DMS53 (cell line): Measurements from ENCODE around the gene STRA8.

Experiments used
- DNase-seq: peaks from one replicate; lab custom pipeline; 2025; lab: John Stamatoyannopoulos, UW

The STRA8 gene

DNA sequence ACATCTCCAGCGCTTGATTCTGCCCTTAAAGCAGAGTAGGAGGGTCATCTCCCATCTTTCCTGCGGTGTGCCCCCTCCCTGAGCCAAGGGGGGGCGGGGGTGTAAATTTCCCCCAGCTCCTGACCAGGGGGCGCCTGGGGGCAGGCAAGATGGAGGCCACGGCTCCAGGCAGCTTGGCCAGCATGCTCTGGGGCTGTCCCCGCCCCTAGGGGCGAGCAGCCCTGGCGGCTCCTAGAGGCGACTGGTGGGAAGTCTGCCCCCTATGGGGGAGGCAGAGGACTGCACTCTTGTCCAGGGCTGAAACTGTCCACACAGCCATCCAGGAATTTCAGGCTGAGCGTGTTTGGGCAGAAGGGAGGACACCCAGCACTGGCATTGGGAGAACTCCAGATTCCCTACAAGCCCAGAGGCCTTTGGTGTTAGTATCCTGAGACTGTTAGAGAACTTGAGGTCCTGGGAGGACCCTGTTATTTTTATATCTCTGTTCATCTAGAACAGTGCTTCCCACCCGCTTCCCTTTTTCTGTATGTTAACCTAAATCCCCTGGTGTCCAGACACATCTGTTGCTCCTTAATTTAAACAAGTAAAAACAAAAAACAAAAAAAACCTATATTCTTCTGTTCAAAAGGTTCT is 4.6 kb downstream of the STRA8 start:
- DNase-seq: peak; percentile 57

DNA sequence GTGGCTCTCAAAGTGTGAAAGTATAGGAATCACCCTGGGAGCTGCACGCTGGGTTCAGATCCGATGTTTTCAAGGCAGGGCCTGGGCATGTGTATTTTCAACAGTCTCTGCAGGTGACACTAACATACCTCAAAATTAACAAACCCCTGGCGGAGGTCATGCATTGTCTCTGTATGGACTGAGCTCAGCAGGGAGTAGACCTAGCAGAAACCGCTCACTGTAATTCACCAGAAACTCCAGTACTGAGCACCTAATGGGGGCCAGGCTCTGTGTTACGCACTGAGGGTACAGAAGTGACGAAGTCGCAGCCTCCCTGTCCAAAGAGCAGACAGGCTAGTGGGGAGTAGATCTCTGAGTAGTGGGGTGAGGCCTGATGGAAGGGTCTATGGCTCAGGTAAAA is 5.6 kb downstream of the STRA8 start:
- DNase-seq: no peak

DNA sequence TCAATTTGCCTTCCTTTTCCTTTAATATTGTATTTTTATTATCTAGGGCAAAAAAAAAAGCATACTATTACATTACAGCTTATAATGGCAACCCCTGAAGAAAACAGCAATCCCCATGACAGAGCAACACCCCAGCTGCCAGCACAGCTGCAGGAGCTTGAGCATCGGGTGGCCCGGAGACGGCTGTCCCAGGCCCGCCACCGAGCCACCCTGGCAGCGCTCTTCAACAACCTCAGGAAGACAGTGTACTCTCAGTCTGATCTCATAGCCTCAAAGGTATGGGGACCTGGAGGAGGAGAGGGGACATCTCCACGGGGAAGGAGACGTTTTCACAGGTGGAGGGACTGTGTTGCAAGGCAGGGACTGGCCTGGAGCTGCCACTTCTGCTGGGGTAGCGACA is 6.8 kb downstream of the STRA8 start:
- no peak for DNase-seq

- no peak for DNase-seq
Observed at GRCh38 chr7:135242096-135242684, 8.6 kb downstream of the STRA8 start.

DNA sequence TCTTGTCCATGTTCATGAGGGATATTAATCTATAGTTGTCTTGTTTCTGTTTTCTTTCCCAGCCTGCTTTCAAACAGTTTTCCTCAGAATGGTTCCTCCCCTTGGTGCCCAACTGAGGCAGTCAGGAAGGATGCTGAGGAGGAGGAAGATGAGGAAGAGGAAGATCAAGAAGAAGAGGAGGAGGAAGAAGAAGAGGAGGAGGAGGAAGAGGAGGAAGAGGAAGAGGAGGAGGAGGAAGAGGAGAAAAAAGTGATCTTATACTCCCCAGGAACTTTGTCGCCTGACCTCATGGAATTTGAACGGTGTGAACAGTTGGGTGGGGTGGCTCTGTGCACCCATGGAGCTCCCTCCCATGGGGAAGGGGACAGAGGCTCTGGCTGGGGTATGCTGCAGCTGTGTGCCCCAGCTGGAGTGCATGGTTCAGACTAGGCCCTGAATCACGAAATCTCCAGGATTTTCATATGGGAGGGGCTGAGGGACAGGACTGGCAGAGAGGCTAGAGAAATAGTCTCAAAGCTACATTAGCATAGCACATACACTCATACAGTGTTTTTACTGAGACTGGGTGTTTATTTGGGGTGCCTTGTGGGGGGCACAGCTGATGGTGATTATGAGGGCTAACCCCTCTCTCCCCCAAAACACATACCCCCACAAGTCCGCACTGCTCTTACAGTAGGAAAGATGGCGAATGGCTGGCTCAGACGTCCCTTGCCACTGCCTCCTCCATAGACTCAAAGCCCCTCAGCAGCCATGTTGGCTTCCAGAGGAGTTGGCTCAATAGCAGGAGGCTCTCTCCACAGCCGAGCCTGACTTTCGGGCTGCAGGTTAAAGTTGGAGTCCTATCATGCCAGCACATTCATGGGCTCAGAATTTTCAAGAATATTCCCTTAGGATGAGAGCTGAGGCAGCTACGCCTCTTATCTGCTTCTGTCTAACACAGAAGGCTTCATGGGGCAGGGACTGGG is 11.9 kb downstream of the STRA8 start:
- DNase-seq: no peak

DNA sequence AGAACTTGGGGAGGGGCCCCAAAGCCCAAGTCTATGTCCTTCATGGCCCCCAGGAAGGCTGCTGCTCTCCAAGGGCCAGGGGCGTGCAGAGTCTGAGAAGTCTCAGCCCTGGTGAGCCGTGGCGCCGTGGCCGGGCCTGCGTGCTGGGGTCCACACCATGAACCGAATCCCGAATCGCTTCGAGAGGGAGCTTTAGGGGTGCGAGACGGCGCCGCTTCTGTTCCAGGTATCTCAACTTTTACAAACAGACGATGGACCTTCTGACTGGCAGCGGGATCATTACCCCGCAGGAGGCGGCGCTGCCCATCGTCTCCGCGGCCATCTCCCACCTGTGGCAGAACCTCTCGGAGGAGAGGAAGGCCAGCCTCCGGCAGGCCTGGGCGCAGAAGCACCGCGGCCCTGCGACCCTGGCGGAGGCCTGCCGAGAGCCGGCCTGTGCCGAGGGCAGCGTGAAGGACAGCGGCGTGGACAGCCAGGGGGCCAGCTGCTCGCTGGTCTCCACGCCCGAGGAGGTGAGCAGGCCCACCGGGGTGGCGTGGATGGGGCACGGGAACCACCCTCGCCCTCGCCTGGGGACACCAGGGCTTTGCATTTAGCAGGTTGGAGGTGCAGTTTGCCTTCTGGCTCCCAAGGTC is 12.7 kb downstream of the STRA8 start:
- DNase-seq: no peak

- DNase-seq: no peak
Observed at GRCh38 chr7:135247746-135248471, 14.3 kb downstream of the STRA8 start.

DNA sequence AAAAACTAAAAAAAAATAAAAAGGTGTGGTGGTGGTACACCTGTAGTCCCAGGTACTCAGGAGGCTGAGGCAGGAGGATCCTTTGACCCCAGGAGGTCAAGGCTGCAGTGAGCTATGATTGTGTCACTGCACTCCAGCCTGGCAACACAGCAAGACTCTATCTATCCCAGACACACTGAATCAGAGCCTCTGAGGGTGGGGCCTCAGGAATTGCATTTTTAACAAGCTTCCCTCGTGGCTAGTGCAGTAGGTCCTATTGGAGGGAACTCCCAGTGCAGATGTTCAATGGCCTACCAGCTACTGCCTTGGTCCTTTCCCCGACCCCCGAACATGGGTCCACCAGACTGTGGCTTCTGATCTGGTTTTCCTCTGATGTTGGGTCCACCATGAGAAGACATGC is 14.9 kb downstream of the STRA8 start:
- DNase-seq: no peak

- DNase-seq: no peak
Observed at GRCh38 chr7:135251496-135252391, 18.1 kb downstream of the STRA8 start.

GRCh38 chr7:135253851-135254771 is 20.5 kb downstream of the STRA8 start:
- peak; percentile 91 for DNase-seq

DNA sequence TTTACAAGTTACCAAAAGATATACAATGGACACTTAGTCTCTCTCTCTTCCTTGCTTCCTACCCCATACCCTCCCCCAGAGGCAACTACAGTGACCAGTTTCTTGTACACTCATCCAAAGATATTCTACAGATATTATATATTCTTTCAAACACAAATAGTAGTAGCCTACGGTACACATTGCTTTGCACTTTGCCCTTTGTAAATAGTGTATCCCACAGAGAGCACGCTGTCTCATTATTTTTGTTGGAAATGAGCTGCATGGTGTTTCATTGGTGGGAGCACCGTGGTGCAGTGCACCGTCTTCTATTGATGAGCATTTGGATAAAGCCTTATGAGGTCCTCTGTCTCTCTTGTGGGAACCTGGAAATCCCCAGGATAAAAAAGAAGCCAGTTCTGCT is 24.2 kb downstream of the STRA8 start:
- peak; percentile 24 for DNase-seq

DNA sequence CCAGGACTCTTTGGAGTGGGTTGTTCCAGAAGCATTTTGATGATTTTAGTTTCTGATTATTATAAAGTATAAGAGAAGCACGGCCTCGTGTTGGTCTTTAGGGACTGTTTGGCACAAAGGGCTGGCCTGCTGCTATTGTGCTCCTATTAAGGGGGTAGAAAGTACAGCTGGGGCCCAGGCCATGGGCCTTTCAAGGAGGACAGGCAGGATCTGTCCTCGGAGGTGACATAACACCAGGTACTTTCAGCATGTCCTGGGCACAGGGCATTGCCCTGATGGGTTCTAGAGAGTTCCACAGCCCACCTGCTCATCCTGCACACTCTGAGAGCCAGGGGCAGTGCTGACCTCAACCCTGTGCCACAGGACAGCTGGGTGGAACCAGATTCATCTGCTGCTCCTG is 24.9 kb downstream of the STRA8 start:
- no peak for DNase-seq

DNA sequence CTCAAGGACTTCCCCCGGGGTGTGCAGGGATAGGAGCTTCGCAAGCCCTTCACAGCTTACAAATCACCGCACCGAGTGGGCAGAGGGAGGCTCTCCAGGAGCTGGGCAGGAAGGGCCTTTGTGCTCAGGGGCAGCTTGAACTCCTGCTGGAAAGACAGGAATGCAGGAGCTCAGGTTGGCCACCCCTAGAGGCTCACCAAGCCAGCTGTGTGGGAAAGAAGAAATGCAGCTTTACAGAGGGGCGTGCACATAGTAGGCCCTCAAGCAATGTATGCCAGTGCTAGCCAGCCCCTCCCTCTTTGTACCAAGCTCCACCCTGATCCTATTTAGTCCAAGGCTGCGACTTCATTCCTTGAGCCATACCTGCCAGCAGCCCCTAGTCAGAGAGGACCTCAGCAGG is 26.1 kb downstream of the STRA8 start:
- DNase-seq: no peak

GRCh38 chr7:135260470-135260869 is 26.8 kb downstream of the STRA8 start:
- no peak for DNase-seq

DNA sequence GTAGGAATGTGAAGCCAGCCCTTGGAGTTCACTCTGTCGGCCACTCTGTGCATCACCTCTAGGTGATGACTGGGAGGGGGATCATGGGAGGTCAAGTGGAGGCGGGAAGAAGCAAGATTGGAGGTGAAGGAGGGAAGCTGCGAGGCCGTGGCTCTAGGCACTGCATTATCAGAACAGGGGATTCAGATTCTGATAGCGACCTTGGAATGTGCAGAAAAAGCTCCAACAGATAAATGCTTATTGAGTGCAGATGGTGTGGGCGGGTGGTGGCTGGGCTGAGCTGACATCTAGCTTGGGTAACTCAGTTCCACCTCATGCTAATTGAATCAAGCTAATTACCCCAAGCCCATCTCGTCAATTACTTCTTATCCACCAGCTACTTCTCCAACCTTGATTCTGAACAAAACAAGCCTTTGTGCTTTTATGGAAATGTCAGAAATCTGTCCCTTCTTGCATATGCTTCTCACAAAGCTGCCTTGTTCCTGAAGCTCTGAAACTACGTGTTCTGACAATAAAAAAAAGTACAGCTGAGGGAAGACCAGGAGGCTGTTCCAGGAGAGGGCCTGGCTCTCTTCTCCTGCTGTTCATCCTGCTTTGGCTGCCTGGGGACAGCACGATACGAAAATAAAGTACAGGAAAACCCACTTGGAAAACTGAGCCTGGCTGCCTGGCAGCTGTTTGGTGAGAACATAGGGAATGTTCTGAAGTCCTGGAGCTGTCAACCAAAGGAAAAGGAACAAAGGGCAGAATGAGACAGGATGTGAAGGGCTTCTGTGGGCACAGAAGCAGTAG is 27.5 kb downstream of the STRA8 start:
- no peak for DNase-seq

DNA sequence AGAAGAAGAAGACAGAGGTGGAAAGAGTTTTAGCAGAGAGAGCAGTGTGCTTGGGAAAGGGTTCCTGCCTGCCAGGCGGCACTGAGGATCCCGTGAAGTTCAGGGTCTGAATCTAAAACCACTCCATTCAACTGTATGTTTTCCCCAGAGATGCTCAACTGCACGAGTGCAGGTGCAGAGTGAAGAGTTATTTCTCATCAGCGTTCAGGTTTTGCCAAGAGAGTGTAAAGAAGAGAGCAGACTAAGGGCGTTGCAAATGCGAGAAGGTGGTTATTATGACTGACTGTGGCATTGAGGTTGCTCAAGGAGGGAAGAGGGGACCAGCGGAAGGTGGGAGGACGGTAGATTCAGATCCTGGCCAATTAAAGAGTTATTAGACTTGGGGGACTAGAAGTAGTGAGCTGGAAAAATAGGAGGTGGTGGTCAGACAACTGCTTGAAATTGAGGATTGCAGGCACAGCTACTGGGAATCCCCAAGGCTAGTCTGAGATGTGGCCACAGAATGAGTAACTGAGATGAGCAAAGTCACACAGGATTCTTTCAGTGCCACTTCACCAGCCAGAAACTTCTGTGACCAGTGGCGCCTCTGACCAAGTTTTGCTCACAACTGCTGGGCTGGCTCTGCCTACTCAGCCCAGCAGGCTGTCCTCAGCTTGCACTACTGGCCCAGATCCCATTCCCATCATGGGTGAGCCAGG is 29.1 kb downstream of the STRA8 start:
- no peak for DNase-seq

DNA sequence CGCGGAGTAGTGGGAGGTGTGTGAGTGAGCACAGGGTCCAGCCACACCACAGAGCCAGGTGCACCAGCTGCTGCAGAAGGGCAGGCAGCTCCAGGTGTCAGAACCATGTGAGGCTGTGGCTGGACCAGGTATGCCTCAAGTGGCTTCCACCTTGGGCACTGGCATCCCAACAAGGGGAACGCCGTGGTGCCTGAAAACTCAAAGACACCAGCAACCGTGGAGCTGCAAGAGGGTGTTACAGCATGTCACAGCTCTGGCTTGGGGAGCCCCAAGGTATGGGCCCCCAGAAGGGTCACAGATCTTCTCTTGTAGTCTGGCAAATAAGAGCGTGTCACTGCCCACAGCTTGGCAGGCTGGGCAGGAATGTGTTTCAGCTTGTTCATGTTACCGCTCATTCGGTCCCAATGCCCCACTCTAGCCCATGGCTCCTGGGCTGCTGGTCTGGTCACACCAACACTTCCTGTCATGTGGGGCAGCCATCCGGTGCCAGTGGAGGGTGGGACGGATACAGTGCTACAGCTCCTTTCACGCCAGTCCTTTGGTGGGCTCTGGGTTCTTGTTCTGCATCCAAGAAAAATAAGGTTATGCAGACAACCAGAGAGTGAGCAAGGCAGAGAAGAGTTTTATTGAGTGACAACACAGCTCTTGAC is 29.8 kb downstream of the STRA8 start:
- no peak for DNase-seq

DNA sequence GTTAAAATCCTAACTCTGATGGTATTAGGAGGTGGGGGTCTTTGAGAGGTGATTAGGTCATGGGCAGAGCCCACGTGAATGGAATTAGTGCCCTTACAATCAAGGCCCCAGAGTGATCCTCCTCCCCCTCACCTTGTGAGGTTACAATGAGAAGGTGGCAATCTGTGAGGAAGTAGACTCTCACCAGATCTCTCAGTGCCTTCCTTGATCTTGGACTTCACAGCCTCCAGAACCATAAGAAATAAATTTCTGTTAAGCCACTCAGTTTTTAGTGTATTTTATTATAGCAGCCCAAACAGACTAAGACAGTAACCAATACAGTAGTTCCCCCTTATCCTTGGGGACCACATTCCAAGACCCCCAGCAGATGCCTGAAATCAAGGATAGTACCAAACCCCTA is 32.0 kb downstream of the STRA8 start:
- no peak for DNase-seq
